Psoas muscle (tissue), 8 donors: ENCODE measurements around the gene AQP2. TPM values are rescaled to one million over a fixed set of nuclear protein-coding genes. Genes with fewer than 3 reads are reported as not detected.

Experiments
- ATAC-seq, 4 donors: fragments of 200-7000 bp; cut with Tn5 transposase; one replicate each; pipeline ENCODE4 v1.9.1; 2020; ENCODE audit warnings: moderate library complexity in 3 of 4, mild to moderate bottlenecking in 2 of 4
- DNase-seq, 2 donors: peaks; one replicate each; pipeline ENCODE4 v3.0.0-alpha.2; 2020
- H3K27ac ChIP-seq: fragments of 200-600 bp; one replicate; pipeline ENCODE4 v1.8.0; 2022
- H3K27me3 ChIP-seq, 3 donors: fragments of 200-600 bp in 1 of 3; one replicate each; pipeline versions ENCODE4 v1.6.1 to v1.8.0; 2013 to 2022; ENCODE audit warnings: low read length in 2 of 3, mild to moderate bottlenecking in 2 of 3, moderate library complexity in 1 of 3; ENCODE audit not compliant: insufficient read depth in 3 of 3
- H3K36me3 ChIP-seq, 2 donors: fragments of 200-600 bp in 1 of 2; one replicate each; pipeline versions ENCODE4 v1.6.1 to v1.8.0; 2013 to 2022; ENCODE audit warnings: low read depth in 1 of 2, mild to moderate bottlenecking in 1 of 2, moderate library complexity in 1 of 2; ENCODE audit not compliant: insufficient read depth in 1 of 2
- H3K4me1 ChIP-seq: fragments of 200-600 bp; one replicate; pipeline ENCODE4 v1.8.0; 2022
- H3K4me3 ChIP-seq: fragments of 200-600 bp; one replicate; pipeline ENCODE4 v1.8.0; 2022; ENCODE audit warnings: mild to moderate bottlenecking
- H3K9me3 ChIP-seq: fragments of 200-600 bp; one replicate; pipeline ENCODE4 v1.8.0; 2022
- CTCF ChIP-seq: fragments of 200-600 bp; IDR thresholded peaks from one replicate; pipeline ENCODE4 v1.8.0; 2022; ENCODE audit warnings: antibody characterized with exemption
- WGBS, 3 donors: extraction: QIAGEN DNeasy Blood & Tissue Kit; methylation state at CpG; one replicate each; pipeline versions ENCODE4 v1.1.6 to v1.1.7; 2013; 5-methylcytosine and 5-hydroxymethylcytosine counted together
- intact Hi-C, 2 donors: fragments of 100-400 bp; cut with DNase I; formaldehyde crosslinking; loops; one replicate each; pipeline versions ENCODE4 v1.11.0 to v1.14.2; 2022
- polyA plus RNA-seq, 3 donors: library from polyadenylated mRNA; stranded (reverse); fragments of 200-250 nt; gene quantifications; one replicate each; pipeline ENCODE4 v1.2.3, GENCODE V29; 2013
- total RNA-seq, 4 donors: library from RNA; stranded (reverse); fragmentation: NEBNext Ultra II Directional in 2 of 4; extraction: Animal tissue kit (Norgen Biotek cat#: 25700) in 2 of 4; gene quantifications; one replicate each; pipeline versions ENCODE4 v1.2.1 to v1.2.4, GENCODE V29; 2021 to 2023
- donor health status: healthy with polysubstance abuse.
- donor health status: DM: no; HTN: no; CAD: no; lungs with moderate emphysema.
- donor health status: Bipolar disorder and iron deficiency.
- donor health status: healthy.
- donor health status: DM: yes; HTN: yes; CAD: no.
- donor health status: DM: no; HTN: no; CAD: no.
- donor health status: DM: no; HTN: no; CAD: no.
- donor health status: DM: yes; HTN: yes; CAD: no.

AQP2 gene
- total and polyA plus RNA-seq, 7 donors = not detected

GRCh38 chr12:49969651-49970429 is 19.3 kb downstream of the AQP2 start:
- no peak overlapping the region for H3K4me3 ChIP-seq
- peaks cover 4% of the 10 kb centered on the region for H3K4me1 ChIP-seq
- H3K36me3 ChIP-seq = no peaks in the 10 kb centered on the region
- H3K27me3 ChIP-seq = peaks cover 0 to 48% (median 0%) of the 10 kb centered on the region in 3 donors
- H3K9me3 ChIP-seq = no peaks in the 10 kb centered on the region
- H3K27ac ChIP-seq = no peak overlapping the region
- 76 to 79% (median 78%) methylated on average over 12 of the region's 12 CpGs for WGBS, 3 donors
- no peak for TF ChIP-seq CTCF
- intact Hi-C loops = loop anchor here (5.0 to 10.0 kb wide), 6 partner anchors 87 to 205 kb away; partner anchors contain the start of genes ASIC1 (in 1 of the 2) and CERS5 (in 1 of the 2)
- no peak for DNase-seq
- ATAC-seq = no peak

GRCh38 chr12:49970658-49971057 is 20.1 kb downstream of the AQP2 start:
- H3K27ac ChIP-seq = no peak overlapping the region
- 59 to 76% (median 61%) methylated on average over 10 of the region's 10 CpGs for WGBS, 3 donors
- H3K4me3 ChIP-seq = no peak overlapping the region
- DNase-seq (no peak), ATAC-seq (no peak)
- peaks cover 4% of the 10 kb centered on the region for H3K4me1 ChIP-seq
- H3K27me3 ChIP-seq = peaks cover 0 to 48% (median 0%) of the 10 kb centered on the region in 3 donors
- H3K9me3 ChIP-seq = no peaks in the 10 kb centered on the region
- no peak for TF ChIP-seq CTCF
- no peaks in the 10 kb centered on the region for H3K36me3 ChIP-seq
- intact Hi-C loops = loop anchor here (5.0 to 10.0 kb wide), 2 partner anchors 87 to 204 kb away; partner anchors contain the start of gene ASIC1 (in 1 of the 2)

- Histone ChIP-seq H3K36me3 (no peaks in the 10 kb centered on the region), H3K4me1 (peaks cover 4% of the 10 kb centered on the region), H3K4me3 (no peak overlapping the region), H3K27me3 (peaks cover 0 to 43% (median 0%) of the 10 kb centered on the region in 3 donors), H3K9me3 (no peaks in the 10 kb centered on the region), H3K27ac (no peak overlapping the region)
- intact Hi-C loops = loop anchor here (5.0 to 10.0 kb wide), 2 partner anchors 86 to 204 kb away; partner anchors contain the start of gene ASIC1 (in 1 of the 2)
- ATAC-seq (no peak), DNase-seq (no peak)
- TF ChIP-seq CTCF = no peak
- 76 to 81% (median 78%) methylated on average over 6 of the region's 6 CpGs for WGBS, 3 donors
Measured at GRCh38 chr12:49971141-49971540, 20.6 kb downstream of the AQP2 start.

- ATAC-seq (no peak), DNase-seq (no peak)
- Histone ChIP-seq H3K4me3 (no peak overlapping the region), H3K4me1 (peaks cover 4% of the 10 kb centered on the region), H3K9me3 (no peaks in the 10 kb centered on the region), H3K36me3 (no peaks in the 10 kb centered on the region), H3K27me3 (peaks cover 0 to 35% (median 0%) of the 10 kb centered on the region in 3 donors), H3K27ac (no peak overlapping the region)
- 71 to 82% (median 81%) methylated on average over 8 to 9 of the region's 9 CpGs for WGBS, 3 donors
- intact Hi-C loops = loop anchor here (5.0 to 10.0 kb wide), 2 partner anchors 85 to 203 kb away; partner anchors contain the start of gene ASIC1 (in 1 of the 2)
- no peak for TF ChIP-seq CTCF
Measured at GRCh38 chr12:49972129-49972528, 21.6 kb downstream of the AQP2 start.
